ENCODE results near the gene NCAPD2. TPM values are rescaled to one million over a fixed set of nuclear protein-coding genes. Genes with fewer than 3 reads are reported as not detected.

Gene NCAPD2
- total and polyA plus RNA-seq, 2 donors (not counting 3 experiments of a cell fraction or from before 2014, with no cell fraction given): 41.8 to 90.1 TPM

DNA sequence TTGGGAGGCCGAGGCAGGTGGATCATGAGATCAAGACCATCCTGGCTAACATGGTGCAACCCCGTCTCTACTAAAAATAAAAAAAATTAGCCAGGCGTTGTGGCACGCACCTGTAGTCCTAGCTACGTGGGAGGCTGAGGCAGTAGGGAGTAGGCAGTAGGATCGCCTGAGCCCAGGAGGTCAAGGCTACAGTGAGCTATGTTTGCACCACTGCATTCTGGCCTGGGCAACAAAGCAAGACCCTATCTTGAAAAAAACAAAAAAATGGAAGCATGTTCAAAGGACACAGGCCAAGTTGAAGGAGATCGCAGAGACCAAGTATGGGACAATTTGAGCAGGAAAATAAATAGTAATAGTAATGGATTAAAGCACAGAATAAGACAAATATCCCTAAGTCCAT lies 14.2 kb downstream of the NCAPD2 start:
- Histone ChIP-seq H3K9me3 (replicated peaks; ENCODE audit: control insufficient read depth, insufficient read depth, low read length) (no peaks in the 10 kb centered on the region), H4K20me1 (replicated peaks; ENCODE audit: control insufficient read depth, extremely low read depth, insufficient read depth, low read length) (no peaks in the 10 kb centered on the region), H3K27me3 (ENCODE audit: control insufficient read depth in 2 of 2, insufficient read depth in 2 of 2, low read length in 2 of 2) (no peaks in the 10 kb centered on the region), H2AFZ (ENCODE audit: low read depth, low read length) (no peak overlapping the region), H3K36me3 (ENCODE audit: control insufficient read depth in 2 of 2, extremely low read depth in 1 of 2, insufficient read depth in 2 of 2, low read length in 2 of 2) (peaks cover 6 to 7% of the 10 kb centered on the region in 2 experiments), H3K4me2 (ENCODE audit: insufficient read depth, low read length) (no peak overlapping the region), H3K9ac (replicated peaks; ENCODE audit: extremely low read depth, insufficient read depth, low read length) (no peak overlapping the region), H3K4me1 (ENCODE audit: control insufficient read depth, extremely low read depth, insufficient read depth, low read length) (peaks cover 2% of the 10 kb centered on the region), H3K9me1 (replicated peaks; ENCODE audit: control insufficient read depth, extremely low read depth, insufficient read depth, low read length) (no peaks in the 10 kb centered on the region), H3K27ac (ENCODE audit: insufficient read depth, low read depth, low read length) (no peak overlapping the region), H3K79me2 (ENCODE audit: control insufficient read depth, insufficient read depth, low read length) (peaks cover 32% of the 10 kb centered on the region), H3K4me3 (replicated peaks in 1 of 3; ENCODE audit: insufficient read depth in 1 of 3, low read depth in 1 of 3, low read length in 3 of 3) (no peak overlapping the region)
- ChIA-PET POLR2A (interaction anchor here (0.9 kb wide), 1 partner anchor 15 kb away, joined by 3 read pairs; the partner anchor contains the start of gene MRPL51), CTCF (interaction anchor here (0.9 to 1.2 kb wide), 2 partner anchors 15 to 30 kb away, joined by 3 to 5 read pairs; partner anchors contain the start of gene MRPL51)
- TSS peak; percentile 25 for BruUV-seq (replicated peaks)
- no peak for DNase-seq (ENCODE audit: low read depth, low spot score)
- TF ChIP-seq GATA2 (IDR thresholded peaks at IDR 0.05; ENCODE audit: insufficient read depth, insufficient read length, low read depth, low read length) (no peak), EZH2 (IDR thresholded peaks at IDR 0.05; ENCODE audit: borderline replicate concordance, low read depth, low read length, severe bottlenecking) (no peak), JUN (IDR thresholded peaks at IDR 0.05; ENCODE audit: borderline replicate concordance, insufficient read depth, insufficient read length, low read depth) (no peak), FOS (IDR thresholded peaks at IDR 0.05; ENCODE audit: borderline replicate concordance, insufficient read depth, low read length) (no peak), MAX (IDR thresholded peaks at IDR 0.05; ENCODE audit: insufficient read depth, insufficient read length) (no peak), CTCF (IDR thresholded peaks at IDR 0.05; ENCODE audit: extremely low read depth in 1 of 2, insufficient read depth in 1 of 2, low read depth in 1 of 2, low read length in 2 of 2) (no peak), MYC (IDR thresholded peaks at IDR 0.05; ENCODE audit: low read depth, low read length) (no peak), POLR2A (IDR thresholded peaks at IDR 0.05; ENCODE audit: low read depth, low read length) (no peak), POLR2AphosphoS5 (IDR thresholded peaks at IDR 0.05; ENCODE audit: insufficient read depth, low read depth, low read length) (no peak)
- intact Hi-C loops (cut with micrococcal nuclease): no loop called here
- FAIRE-seq: no peak
- dilution Hi-C loops (cut with MboI; ENCODE audit: extremely low pct_ligation_motif_present, low sequenced_read_pairs): no loop called here

Data from endothelial cell of umbilical vein (primary cell).